ENCODE data around the gene RRAS2.
"Not testable (repeated sequence)": the region's sequence is repeated elsewhere in the genome, so short reads cannot be mapped to it uniquely, and the experiment has no call there.

Gene RRAS2

DNA sequence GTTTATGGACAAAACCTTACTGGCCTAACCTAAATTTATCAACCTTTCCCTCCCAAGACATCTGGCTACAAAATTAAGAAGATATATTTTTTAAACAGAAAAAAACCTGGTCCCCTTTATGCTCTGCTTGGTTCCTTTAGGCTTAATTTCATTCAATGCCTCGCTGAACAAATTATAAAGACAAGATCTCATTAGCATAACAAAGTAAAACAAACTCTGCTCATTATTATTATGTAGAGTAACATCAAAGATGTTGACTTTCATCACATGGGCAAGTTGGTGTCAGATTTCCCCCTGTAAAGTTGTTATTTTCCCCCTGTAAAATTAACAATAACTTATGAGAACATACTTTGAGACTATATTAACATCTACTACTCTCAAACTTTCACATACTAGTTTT is 11.0 kb downstream of the RRAS2 start:
- no peak overlapping the region for H3K4me3 ChIP-seq (ENCODE audit: low read depth, low read length)
- peaks cover 34% of the 10 kb centered on the region for H3K4me1 ChIP-seq (ENCODE audit: control insufficient read depth, insufficient read depth, low read length)
- no peaks in the 10 kb centered on the region for H3K36me3 ChIP-seq (ENCODE audit: control insufficient read depth, insufficient read depth, low read length)
- no peaks in the 10 kb centered on the region for H3K27me3 ChIP-seq (ENCODE audit: control insufficient read depth, insufficient read depth, low read length)
- no peak overlapping the region for H3K9ac ChIP-seq (ENCODE audit: low read depth, low read length)
- no peaks in the 10 kb centered on the region for H3K9me3 ChIP-seq (ENCODE audit: control insufficient read depth, insufficient read depth, low read length)

DNA sequence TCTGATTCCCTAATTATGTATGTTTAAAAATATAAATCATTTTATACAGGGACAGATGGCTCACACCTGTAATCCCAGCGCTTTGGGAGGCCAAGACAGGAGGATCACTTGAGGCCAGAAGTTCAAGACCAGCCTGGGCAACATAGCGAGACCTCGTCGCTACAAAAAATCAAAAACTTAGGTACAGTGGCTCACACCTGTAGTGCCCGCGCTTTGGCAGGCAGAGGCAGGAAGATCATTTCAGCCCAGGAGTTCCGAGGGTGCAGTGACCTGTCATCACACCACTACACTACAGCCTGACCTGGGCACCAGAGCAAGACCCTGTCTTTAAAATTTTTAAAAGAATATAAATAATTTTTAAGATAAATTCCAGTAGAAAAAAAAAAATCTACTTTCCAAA is 11.5 kb downstream of the RRAS2 start:
- Histone ChIP-seq H3K4me3 (ENCODE audit: low read depth, low read length) (no peak overlapping the region), H3K27me3 (ENCODE audit: control insufficient read depth, insufficient read depth, low read length) (no peaks in the 10 kb centered on the region), H3K9ac (ENCODE audit: low read depth, low read length) (no peak overlapping the region), H3K36me3 (ENCODE audit: control insufficient read depth, insufficient read depth, low read length) (no peaks in the 10 kb centered on the region), H3K9me3 (ENCODE audit: control insufficient read depth, insufficient read depth, low read length) (no peaks in the 10 kb centered on the region), H3K4me1 (ENCODE audit: control insufficient read depth, insufficient read depth, low read length) (peaks cover 37% of the 10 kb centered on the region)

DNA sequence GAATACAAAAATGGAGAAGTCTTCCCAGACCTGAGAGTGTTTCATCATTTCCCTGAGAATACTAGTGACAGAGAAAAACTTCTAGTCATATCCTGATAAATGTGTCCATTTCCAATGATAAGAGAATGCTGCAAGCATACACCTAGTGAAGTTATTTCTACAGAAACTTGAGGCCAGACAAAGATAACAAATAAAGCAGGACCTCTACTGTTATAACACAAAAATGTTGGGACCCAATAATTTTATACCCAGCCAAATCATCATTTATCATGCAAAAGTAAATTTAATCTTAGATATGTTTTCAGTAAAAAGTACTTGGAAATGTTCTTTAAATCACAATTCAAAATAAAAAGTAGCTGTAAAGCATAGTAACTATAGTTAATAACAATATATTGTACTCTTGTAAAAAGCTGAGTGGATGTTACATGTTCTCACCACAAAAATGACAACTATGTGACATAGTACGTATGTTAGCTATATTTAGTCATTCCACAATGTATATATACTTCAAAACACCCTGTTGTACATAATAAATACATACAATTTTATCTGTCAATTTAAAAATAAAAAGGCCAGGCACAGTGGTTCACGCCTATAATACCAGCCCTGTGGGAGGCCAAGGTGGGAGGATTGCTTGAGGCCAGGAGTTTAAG is 12.6 kb downstream of the RRAS2 start:
- no peaks in the 10 kb centered on the region for H3K9me3 ChIP-seq (ENCODE audit: control insufficient read depth, insufficient read depth, low read length)
- no peaks in the 10 kb centered on the region for H3K27me3 ChIP-seq (ENCODE audit: control insufficient read depth, insufficient read depth, low read length)
- H3K4me1 ChIP-seq (ENCODE audit: control insufficient read depth, insufficient read depth, low read length), result peaks cover 46% of the 10 kb centered on the region
- H3K4me3 ChIP-seq (ENCODE audit: low read depth, low read length), result no peak overlapping the region
- H3K9ac ChIP-seq (ENCODE audit: low read depth, low read length), result no peak overlapping the region
- no peaks in the 10 kb centered on the region for H3K36me3 ChIP-seq (ENCODE audit: control insufficient read depth, insufficient read depth, low read length)

DNA sequence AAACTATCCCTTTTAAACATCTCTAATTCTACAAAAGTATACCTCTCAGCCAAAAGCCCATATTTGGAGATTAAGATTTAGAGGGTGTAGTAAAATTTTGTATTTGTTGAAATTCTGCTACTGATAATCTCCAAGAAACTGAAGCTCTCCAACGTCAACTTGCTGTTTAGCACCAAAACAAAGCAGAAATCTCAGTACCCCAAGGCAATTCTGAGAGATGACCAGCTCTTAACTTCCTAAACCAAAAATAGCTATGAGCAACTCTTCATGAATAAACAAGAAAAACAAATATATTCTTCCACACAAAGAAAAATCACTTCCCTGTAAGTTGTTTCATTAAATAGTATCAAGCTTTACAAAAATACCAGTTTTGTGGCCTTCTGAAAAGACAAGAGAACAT is 13.3 kb downstream of the RRAS2 start:
- Histone ChIP-seq H3K9me3 (ENCODE audit: control insufficient read depth, insufficient read depth, low read length) (no peaks in the 10 kb centered on the region), H3K36me3 (ENCODE audit: control insufficient read depth, insufficient read depth, low read length) (no peaks in the 10 kb centered on the region), H3K27me3 (ENCODE audit: control insufficient read depth, insufficient read depth, low read length) (no peaks in the 10 kb centered on the region), H3K4me1 (ENCODE audit: control insufficient read depth, insufficient read depth, low read length) (peaks cover 43% of the 10 kb centered on the region), H3K4me3 (ENCODE audit: low read depth, low read length) (no peak overlapping the region), H3K9ac (ENCODE audit: low read depth, low read length) (no peak overlapping the region)

DNA sequence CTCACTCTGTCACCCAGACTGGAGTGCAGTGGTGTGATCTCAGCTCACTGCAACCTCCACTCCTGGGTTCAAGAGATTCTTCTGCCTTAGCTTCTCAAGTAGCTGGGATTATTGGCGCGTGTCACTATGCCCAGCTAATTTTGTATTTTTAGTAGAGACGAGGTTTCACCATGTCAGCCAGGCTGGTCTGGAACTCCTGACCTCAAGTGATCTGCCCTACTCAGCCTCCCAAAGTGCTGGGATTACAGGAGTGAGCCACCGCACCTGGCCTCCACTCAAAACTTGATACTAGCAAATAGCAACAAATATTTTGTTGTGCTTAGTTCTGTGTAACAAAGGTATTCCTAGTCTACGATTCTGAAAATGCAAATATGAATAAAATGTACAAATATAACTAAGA is 14.0 kb downstream of the RRAS2 start:
- not testable (repeated sequence) for H3K9me3 ChIP-seq (ENCODE audit: control insufficient read depth, insufficient read depth, low read length); H3K4me3 ChIP-seq (ENCODE audit: low read depth, low read length); H3K36me3 ChIP-seq (ENCODE audit: control insufficient read depth, insufficient read depth, low read length); H3K9ac ChIP-seq (ENCODE audit: low read depth, low read length); H3K27me3 ChIP-seq (ENCODE audit: control insufficient read depth, insufficient read depth, low read length)
- H3K4me1 ChIP-seq (ENCODE audit: control insufficient read depth, insufficient read depth, low read length), result peaks cover 37% of the 10 kb centered on the region

DNA sequence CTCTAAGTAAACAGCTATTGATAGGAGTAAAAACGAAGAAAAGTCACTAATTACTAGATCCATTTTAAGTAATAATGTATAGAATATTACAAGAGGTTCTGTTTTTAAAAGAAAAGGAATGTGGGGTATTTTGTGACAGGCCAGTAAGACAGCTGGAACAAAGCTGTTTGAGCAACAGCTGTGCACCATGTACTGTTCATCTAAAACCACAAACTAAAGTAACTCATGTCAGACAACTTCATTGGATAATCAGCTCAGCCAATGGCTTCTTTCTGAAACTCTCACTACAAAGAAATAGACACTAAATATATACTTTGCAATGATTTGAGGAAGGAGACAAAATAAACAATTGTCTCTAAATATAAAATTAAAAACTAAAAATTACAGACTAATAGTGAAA is 16.1 kb downstream of the RRAS2 start:
- no peak overlapping the region for H3K4me3 ChIP-seq (ENCODE audit: low read depth, low read length)
- H3K27me3 ChIP-seq (ENCODE audit: control insufficient read depth, insufficient read depth, low read length), result no peaks in the 10 kb centered on the region
- peaks cover 37% of the 10 kb centered on the region for H3K4me1 ChIP-seq (ENCODE audit: control insufficient read depth, insufficient read depth, low read length)
- no peaks in the 10 kb centered on the region for H3K9me3 ChIP-seq (ENCODE audit: control insufficient read depth, insufficient read depth, low read length)
- no peaks in the 10 kb centered on the region for H3K36me3 ChIP-seq (ENCODE audit: control insufficient read depth, insufficient read depth, low read length)
- H3K9ac ChIP-seq (ENCODE audit: low read depth, low read length), result no peak overlapping the region

DNA sequence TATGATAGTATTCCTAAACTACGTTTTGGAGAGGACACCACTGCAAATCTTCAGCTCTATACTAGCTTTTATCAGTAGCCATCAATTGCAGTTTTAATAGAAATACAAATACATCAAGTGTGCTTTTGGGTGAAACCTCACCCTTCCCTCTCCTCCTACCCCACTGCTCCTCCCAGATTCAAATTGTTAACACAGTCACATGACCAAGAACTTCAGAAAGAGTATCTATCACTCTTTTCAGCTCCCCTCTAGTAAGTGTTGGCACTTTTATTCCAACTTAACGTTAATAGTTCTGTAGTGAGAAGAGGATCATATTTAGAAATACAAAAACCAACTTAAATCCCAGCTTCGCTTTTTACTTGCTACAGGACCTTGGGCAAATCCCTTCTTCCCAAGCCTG is 17.0 kb downstream of the RRAS2 start:
- H3K27me3 ChIP-seq (ENCODE audit: control insufficient read depth, insufficient read depth, low read length), result no peaks in the 10 kb centered on the region
- H3K4me1 ChIP-seq (ENCODE audit: control insufficient read depth, insufficient read depth, low read length), result peaks cover 46% of the 10 kb centered on the region
- H3K9me3 ChIP-seq (ENCODE audit: control insufficient read depth, insufficient read depth, low read length), result no peaks in the 10 kb centered on the region
- peak overlapping the region; percentile 28 for H3K4me3 ChIP-seq (ENCODE audit: low read depth, low read length)
- no peak overlapping the region for H3K9ac ChIP-seq (ENCODE audit: low read depth, low read length)
- no peaks in the 10 kb centered on the region for H3K36me3 ChIP-seq (ENCODE audit: control insufficient read depth, insufficient read depth, low read length)

DNA sequence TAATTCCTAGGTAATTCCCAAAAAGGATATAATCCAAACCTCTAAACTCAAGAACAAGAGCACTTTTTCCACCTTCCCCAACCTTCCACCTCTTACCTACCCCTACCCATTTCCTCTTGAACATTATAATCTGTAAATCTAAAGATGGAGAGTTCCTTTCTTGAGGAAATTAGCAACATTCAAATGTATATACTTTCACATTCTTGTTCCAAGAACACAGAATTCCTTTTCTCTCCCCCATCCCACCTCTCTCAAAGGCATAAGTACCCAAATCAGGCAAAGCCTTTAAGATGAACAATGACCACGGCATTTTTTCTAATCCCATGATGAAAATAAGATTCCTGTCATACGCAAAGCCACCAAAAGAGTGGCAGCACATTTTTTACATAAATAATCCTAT is 18.3 kb downstream of the RRAS2 start:
- Histone ChIP-seq H3K36me3 (ENCODE audit: control insufficient read depth, insufficient read depth, low read length) (no peaks in the 10 kb centered on the region), H3K27me3 (ENCODE audit: control insufficient read depth, insufficient read depth, low read length) (no peaks in the 10 kb centered on the region), H3K9ac (ENCODE audit: low read depth, low read length) (peak overlapping the region; percentile 63), H3K9me3 (ENCODE audit: control insufficient read depth, insufficient read depth, low read length) (no peaks in the 10 kb centered on the region), H3K4me1 (ENCODE audit: control insufficient read depth, insufficient read depth, low read length) (peaks cover 54% of the 10 kb centered on the region), H3K4me3 (ENCODE audit: low read depth, low read length) (peak overlapping the region; percentile 39)

DNA sequence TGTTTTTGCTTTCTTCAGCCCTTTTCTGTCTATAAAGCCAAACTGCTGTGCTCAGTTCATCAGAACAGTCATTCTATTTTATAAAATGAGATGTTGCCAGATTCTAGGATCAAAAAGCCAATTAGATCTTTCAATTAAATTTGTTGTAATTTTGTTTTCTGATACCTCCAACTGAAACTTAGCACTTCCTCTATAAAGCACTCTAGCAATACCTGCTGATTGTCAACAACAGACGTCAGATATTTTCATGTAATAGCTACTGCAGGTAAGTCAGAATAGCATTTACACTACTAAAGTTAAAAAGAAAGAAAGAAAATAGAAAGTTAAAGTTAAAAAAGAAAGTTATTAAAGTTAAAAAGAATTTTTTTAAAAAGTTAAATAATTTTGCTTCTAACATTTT is 19.6 kb downstream of the RRAS2 start:
- Histone ChIP-seq H3K4me3 (ENCODE audit: low read depth, low read length) (no peak overlapping the region), H3K27me3 (ENCODE audit: control insufficient read depth, insufficient read depth, low read length) (no peaks in the 10 kb centered on the region), H3K9me3 (ENCODE audit: control insufficient read depth, insufficient read depth, low read length) (no peaks in the 10 kb centered on the region), H3K9ac (ENCODE audit: low read depth, low read length) (no peak overlapping the region), H3K4me1 (ENCODE audit: control insufficient read depth, insufficient read depth, low read length) (peaks cover 55% of the 10 kb centered on the region), H3K36me3 (ENCODE audit: control insufficient read depth, insufficient read depth, low read length) (no peaks in the 10 kb centered on the region)

DNA sequence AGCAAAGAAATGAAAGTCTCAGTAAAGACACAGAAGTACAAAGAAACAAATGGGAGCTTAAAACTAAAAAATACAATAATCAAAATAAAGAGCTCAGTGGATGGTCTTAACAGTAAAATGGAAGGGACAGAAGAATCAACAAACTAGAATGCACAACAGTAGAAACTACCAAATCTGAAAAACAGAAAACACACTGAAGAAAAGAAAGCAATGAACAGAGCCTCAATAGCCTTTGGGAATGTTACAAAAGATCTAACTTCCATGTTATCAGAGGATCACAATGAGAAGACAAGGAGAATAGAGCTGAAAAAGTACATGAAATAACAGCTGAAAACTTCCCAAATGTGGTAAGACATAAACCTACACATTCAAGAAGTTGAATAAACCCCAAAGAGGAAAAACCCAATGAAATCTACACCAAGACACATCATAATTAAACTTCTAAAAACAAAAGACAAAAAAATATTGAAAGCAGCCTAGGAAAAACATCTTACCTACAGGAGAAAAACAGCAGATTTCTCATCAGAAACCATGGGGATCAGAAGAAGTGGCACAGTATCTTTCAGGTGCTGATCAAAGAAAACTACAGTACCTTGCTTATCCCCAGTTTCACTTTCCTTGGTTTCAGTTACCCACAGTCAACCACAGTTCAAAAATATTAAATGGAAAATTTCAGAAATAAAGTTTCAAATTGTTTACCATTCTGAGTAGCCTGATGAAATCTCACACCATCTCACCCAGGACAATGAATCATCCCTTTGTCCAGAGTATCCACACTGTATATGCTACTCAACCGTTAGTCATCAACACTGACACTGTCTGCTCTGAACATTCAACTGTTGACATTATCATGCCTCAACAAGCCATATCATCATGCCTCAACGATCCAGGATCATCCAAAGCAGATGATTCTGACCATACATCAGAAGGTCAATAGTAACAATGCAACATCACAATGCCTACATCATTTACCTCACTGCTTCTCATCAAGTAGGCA is 22.2 kb downstream of the RRAS2 start:
- H3K4me1 ChIP-seq (ENCODE audit: control insufficient read depth, insufficient read depth, low read length), result peaks cover 49% of the 10 kb centered on the region
- H3K27me3 ChIP-seq (ENCODE audit: control insufficient read depth, insufficient read depth, low read length), result no peaks in the 10 kb centered on the region
- H3K36me3 ChIP-seq (ENCODE audit: control insufficient read depth, insufficient read depth, low read length), result no peaks in the 10 kb centered on the region
- H3K9ac ChIP-seq (ENCODE audit: low read depth, low read length), result no peak overlapping the region
- no peaks in the 10 kb centered on the region for H3K9me3 ChIP-seq (ENCODE audit: control insufficient read depth, insufficient read depth, low read length)
- H3K4me3 ChIP-seq (ENCODE audit: low read depth, low read length), result no peak overlapping the region

DNA sequence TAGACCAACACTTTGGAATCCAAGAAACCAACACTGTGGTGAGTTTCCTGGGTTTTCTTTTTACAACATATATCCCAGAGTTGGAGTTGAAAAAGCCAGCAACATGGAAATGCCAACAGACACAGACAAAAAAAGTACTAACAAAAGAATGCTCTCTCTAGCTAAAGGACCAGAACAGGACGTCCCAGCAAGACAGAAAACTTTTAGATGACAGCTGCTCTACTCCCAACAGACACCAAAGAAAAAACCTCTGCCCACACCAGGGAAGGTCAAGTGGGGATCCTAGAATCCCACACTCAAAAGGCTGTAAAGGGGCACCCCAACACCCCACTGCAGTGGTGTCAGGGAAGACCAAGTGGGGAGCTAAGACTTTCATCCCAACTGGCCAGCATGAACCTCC is 23.3 kb downstream of the RRAS2 start:
- Histone ChIP-seq H3K9ac (ENCODE audit: low read depth, low read length) (no peak overlapping the region), H3K36me3 (ENCODE audit: control insufficient read depth, insufficient read depth, low read length) (no peaks in the 10 kb centered on the region), H3K9me3 (ENCODE audit: control insufficient read depth, insufficient read depth, low read length) (no peaks in the 10 kb centered on the region), H3K27me3 (ENCODE audit: control insufficient read depth, insufficient read depth, low read length) (no peaks in the 10 kb centered on the region), H3K4me1 (ENCODE audit: control insufficient read depth, insufficient read depth, low read length) (peaks cover 50% of the 10 kb centered on the region), H3K4me3 (ENCODE audit: low read depth, low read length) (no peak overlapping the region)

DNA sequence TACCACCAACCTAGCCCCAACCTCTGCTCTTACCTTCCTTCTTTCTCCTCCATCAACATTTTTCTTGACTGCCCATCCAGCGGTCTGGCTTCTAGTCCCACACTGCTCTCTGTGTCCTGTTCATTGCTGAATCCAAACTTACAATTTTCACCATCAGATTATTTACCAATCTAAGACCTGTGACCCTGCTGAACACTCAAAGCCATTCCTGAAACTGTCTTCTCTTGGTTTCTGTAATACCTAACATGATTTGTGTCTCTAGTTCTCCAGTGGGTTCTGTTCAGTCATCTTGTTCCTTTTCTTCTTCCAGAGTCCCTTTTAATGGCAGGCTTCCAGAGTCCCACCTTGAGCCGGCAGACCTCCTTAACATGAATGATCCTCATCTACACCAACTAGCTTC is 24.1 kb downstream of the RRAS2 start:
- H3K4me1 ChIP-seq (ENCODE audit: control insufficient read depth, insufficient read depth, low read length), result peaks cover 52% of the 10 kb centered on the region
- H3K27me3 ChIP-seq (ENCODE audit: control insufficient read depth, insufficient read depth, low read length), result no peaks in the 10 kb centered on the region
- no peak overlapping the region for H3K4me3 ChIP-seq (ENCODE audit: low read depth, low read length)
- no peaks in the 10 kb centered on the region for H3K36me3 ChIP-seq (ENCODE audit: control insufficient read depth, insufficient read depth, low read length)
- no peaks in the 10 kb centered on the region for H3K9me3 ChIP-seq (ENCODE audit: control insufficient read depth, insufficient read depth, low read length)
- no peak overlapping the region for H3K9ac ChIP-seq (ENCODE audit: low read depth, low read length)

All from iPS-15b (cell line).